Measurements from ENCODE around the gene TSPEAR. TPM values are rescaled to one million over a fixed set of nuclear protein-coding genes. Genes with fewer than 3 reads are reported as not detected.

TSPEAR gene
- total and polyA plus RNA-seq, 2 of the 13 experiments (the other 11 are each of a cell fraction or from before 2014, with no cell fraction given), result 0.07 to 0.32 TPM

DNA sequence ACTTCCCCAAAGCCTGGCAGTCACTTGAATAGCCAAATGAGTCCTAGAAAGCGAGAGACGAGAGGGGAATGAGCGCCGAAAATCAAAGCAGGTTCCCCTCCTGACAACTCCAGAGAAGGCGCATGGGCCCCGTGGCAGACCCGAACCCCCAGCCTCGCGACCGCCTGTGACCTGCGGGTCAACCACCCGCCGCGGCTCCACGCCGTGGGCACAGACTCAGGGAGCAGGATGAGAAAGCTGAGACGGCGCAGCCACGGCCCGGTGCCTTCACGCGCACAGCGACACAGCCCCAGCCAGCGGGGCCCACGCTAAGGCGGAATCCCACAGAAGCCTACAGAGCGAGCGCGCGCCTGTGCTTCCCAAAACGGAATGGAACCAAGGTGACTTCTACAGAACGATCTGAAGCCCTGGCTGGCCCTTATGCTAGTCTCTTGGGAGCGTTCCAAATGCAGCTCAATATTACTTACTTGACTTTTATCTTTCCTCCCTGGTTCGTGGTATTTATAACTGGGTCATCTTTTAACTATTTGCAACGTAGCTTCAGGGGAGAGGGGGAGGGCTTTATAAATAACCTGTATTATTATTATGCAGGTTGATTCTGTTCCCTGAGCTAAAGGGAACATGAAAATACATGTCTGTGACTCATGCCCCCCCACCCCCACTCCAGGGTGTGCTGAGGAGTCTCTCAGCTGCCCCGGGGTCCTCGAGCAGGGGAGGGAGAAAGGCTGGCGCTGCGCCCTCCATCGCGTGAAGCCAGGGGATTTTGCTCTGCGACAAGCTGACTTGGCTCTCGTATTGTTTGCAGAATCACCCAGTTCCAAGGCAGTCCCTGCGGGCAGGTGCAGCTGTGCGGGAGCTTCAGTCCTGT lies 1.7 kb downstream of the TSPEAR start (continued):
- TF ChIP-seq, protein P1, sequence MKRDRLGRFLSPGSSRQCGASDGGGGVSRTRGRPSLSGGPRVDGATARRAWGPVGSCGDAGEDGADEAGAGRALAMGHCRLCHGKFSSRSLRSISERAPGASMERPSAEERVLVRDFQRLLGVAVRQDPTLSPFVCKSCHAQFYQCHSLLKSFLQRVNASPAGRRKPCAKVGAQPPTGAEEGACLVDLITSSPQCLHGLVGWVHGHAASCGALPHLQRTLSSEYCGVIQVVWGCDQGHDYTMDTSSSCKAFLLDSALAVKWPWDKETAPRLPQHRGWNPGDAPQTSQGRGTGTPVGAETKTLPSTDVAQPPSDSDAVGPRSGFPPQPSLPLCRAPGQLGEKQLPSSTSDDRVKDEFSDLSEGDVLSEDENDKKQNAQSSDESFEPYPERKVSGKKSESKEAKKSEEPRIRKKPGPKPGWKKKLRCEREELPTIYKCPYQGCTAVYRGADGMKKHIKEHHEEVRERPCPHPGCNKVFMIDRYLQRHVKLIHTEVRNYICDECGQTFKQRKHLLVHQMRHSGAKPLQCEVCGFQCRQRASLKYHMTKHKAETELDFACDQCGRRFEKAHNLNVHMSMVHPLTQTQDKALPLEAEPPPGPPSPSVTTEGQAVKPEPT (CRISPR knock-in tag; IDR thresholded peaks at IDR 0.05; ENCODE audit: low read depth), result no peak

DNA sequence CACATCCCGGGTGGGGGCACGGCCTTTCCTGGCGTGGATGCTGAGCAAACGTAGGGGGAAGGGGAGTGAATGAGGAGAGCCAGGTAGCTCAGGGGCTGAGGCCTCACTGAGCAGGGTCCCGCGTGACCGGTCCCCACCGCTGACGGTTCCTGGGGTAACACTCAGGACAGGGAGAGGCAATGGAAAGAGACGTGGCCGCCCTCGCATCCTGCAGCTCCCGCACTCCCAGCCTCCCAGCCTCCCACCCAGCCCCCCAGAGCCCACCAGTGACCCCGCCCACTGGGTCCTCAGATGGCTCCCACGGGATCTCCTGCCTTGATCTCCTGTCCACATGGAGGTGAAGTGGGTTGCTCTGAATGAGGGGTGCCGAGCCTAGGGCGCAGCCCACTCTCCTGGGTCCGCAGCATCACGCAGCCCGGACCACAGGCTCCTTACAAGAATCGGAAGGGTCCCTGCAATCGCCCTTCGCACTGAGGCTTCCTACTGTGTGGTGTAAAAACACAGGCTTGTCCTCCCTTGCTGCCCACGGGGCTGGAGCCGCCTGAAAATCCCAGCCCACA lies 2.4 kb downstream of the TSPEAR start:
- Histone ChIP-seq H3K4me3 (replicated peaks in 1 of 3; ENCODE audit: insufficient read depth in 1 of 3, low read depth in 2 of 3, low read length in 3 of 3) (no peak overlapping the region), H3K36me3 (replicated peaks in 1 of 2; ENCODE audit: control insufficient read depth in 1 of 2, insufficient read depth in 2 of 2, low read length in 2 of 2) (no peaks in the 10 kb centered on the region), H3K9ac (ENCODE audit: insufficient read depth, low read depth, low read length) (no peak overlapping the region), H4K20me1 (ENCODE audit: insufficient read depth, low read length) (no peaks in the 10 kb centered on the region), H3K79me2 (ENCODE audit: insufficient read depth, low read length) (no peaks in the 10 kb centered on the region), H3K27me3 (ENCODE audit: control insufficient read depth in 1 of 2, insufficient read depth in 2 of 2, low read length in 2 of 2) (peaks cover 16 to 68% of the 10 kb centered on the region in 2 experiments), H3K4me1 (ENCODE audit: insufficient read depth, low read length) (peaks cover 13% of the 10 kb centered on the region; the same call in 1 of the 2 replicates), H3K9me3 (ENCODE audit: low read length) (no peaks in the 10 kb centered on the region), H3K27ac (ENCODE audit: extremely low read length, insufficient read depth, low read length) (no peak overlapping the region), H2AFZ (ENCODE audit: low read length) (no peak overlapping the region), H3K4me2 (ENCODE audit: low read depth, low read length) (no peak overlapping the region)
- 47% methylated on average over 7 of the region's 25 CpGs for WGBS (ENCODE audit: low lambda C conversion rate)
- ChIA-PET POLR2A (no interaction called here), CTCF (ENCODE audit: low intra/inter-chr PET ratio, low total read pairs) (no interaction called here)
- DNase-seq (ENCODE audit: low spot score), result no peak
- BruUV-seq (replicated peaks), result no TSS peak
- no peak for ATAC-seq
- in situ Hi-C loops (cut with HindIII; ENCODE audit: extremely low pct_ligation_motif_present, low pct_unique_long_range_greater_than_20kb) (no loop called here), intact Hi-C loops (cut with micrococcal nuclease; ENCODE audit: unreplicated experiment) (no loop called here)
- TF ChIP-seq, protein P2, sequence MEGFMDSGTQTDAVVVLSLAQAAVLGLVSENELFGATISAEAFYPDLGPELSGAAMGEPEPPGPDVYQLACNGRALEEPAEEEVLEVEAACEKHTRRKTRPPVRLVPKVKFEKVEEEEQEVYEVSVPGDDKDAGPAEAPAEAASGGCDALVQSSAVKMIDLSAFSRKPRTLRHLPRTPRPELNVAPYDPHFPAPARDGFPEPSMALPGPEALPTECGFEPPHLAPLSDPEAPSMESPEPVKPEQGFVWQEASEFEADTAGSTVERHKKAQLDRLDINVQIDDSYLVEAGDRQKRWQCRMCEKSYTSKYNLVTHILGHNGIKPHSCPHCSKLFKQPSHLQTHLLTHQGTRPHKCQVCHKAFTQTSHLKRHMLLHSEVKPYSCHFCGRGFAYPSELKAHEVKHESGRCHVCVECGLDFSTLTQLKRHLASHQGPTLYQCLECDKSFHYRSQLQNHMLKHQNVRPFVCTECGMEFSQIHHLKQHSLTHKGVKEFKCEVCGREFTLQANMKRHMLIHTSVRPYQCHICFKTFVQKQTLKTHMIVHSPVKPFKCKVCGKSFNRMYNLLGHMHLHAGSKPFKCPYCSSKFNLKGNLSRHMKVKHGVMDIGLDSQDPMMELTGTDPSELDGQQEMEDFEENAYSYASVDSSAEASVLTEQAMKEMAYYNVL (CRISPR knock-in tag; IDR thresholded peaks at IDR 0.05; ENCODE audit: borderline replicate concordance), result no peak
- TF ChIP-seq ZNF10 (CRISPR knock-in tag; IDR thresholded peaks at IDR 0.05; ENCODE audit: borderline replicate concordance, low read depth), result no peak
- TF ChIP-seq, protein P3, sequence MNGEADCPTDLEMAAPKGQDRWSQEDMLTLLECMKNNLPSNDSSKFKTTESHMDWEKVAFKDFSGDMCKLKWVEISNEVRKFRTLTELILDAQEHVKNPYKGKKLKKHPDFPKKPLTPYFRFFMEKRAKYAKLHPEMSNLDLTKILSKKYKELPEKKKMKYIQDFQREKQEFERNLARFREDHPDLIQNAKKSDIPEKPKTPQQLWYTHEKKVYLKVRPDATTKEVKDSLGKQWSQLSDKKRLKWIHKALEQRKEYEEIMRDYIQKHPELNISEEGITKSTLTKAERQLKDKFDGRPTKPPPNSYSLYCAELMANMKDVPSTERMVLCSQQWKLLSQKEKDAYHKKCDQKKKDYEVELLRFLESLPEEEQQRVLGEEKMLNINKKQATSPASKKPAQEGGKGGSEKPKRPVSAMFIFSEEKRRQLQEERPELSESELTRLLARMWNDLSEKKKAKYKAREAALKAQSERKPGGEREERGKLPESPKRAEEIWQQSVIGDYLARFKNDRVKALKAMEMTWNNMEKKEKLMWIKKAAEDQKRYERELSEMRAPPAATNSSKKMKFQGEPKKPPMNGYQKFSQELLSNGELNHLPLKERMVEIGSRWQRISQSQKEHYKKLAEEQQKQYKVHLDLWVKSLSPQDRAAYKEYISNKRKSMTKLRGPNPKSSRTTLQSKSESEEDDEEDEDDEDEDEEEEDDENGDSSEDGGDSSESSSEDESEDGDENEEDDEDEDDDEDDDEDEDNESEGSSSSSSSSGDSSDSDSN (CRISPR knock-in tag; IDR thresholded peaks at IDR 0.05), result no peak
- no peak for TF ChIP-seq ZNF350 (CRISPR knock-in tag; IDR thresholded peaks at IDR 0.05; ENCODE audit: borderline replicate concordance, low read depth)
- no peak for TF ChIP-seq MEIS2 (CRISPR knock-in tag; IDR thresholded peaks at IDR 0.05)
- TF ChIP-seq, protein P4, sequence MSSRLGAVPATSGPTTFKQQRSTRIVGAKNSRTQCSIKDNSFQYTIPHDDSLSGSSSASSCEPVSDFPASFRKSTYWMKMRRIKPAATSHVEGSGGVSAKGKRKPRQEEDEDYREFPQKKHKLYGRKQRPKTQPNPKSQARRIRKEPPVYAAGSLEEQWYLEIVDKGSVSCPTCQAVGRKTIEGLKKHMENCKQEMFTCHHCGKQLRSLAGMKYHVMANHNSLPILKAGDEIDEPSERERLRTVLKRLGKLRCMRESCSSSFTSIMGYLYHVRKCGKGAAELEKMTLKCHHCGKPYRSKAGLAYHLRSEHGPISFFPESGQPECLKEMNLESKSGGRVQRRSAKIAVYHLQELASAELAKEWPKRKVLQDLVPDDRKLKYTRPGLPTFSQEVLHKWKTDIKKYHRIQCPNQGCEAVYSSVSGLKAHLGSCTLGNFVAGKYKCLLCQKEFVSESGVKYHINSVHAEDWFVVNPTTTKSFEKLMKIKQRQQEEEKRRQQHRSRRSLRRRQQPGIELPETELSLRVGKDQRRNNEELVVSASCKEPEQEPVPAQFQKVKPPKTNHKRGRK (CRISPR knock-in tag; IDR thresholded peaks at IDR 0.05), result no peak
- no peak for TF ChIP-seq ZNF451 (CRISPR knock-in tag; IDR thresholded peaks at IDR 0.05)
- no peak for TF ChIP-seq ZNF180 (CRISPR knock-in tag; IDR thresholded peaks at IDR 0.05; ENCODE audit: borderline replicate concordance, low read depth)
- TF ChIP-seq ZNF530 (CRISPR knock-in tag; IDR thresholded peaks at IDR 0.05; ENCODE audit: low read depth), result no peak
- no peak for TF ChIP-seq ZNF75D (CRISPR knock-in tag; IDR thresholded peaks at IDR 0.05; ENCODE audit: borderline replicate concordance)
- no peak for TF ChIP-seq ZNF234 (CRISPR knock-in tag; conservative IDR thresholded peaks at IDR 0.05)
- no peak for FAIRE-seq
